Activated T-cell treated with anti-CD3 and anti-CD28 coated beads for 1 hour (primary cell): ENCODE data around the gene NT5DC1.
A peak's percentile ranks its signal among the peaks of the same experiment; 100 is the strongest.
"Not testable (repeated sequence)": the region's sequence is repeated elsewhere in the genome, so short reads cannot be mapped to it uniquely, and the experiment has no call there.

Experiments used
- DNase-seq: peaks from one replicate; pipeline ENCODE4 v3.0.0-alpha.2; 2020; ENCODE audit warnings: low read depth

Gene NT5DC1

DNA sequence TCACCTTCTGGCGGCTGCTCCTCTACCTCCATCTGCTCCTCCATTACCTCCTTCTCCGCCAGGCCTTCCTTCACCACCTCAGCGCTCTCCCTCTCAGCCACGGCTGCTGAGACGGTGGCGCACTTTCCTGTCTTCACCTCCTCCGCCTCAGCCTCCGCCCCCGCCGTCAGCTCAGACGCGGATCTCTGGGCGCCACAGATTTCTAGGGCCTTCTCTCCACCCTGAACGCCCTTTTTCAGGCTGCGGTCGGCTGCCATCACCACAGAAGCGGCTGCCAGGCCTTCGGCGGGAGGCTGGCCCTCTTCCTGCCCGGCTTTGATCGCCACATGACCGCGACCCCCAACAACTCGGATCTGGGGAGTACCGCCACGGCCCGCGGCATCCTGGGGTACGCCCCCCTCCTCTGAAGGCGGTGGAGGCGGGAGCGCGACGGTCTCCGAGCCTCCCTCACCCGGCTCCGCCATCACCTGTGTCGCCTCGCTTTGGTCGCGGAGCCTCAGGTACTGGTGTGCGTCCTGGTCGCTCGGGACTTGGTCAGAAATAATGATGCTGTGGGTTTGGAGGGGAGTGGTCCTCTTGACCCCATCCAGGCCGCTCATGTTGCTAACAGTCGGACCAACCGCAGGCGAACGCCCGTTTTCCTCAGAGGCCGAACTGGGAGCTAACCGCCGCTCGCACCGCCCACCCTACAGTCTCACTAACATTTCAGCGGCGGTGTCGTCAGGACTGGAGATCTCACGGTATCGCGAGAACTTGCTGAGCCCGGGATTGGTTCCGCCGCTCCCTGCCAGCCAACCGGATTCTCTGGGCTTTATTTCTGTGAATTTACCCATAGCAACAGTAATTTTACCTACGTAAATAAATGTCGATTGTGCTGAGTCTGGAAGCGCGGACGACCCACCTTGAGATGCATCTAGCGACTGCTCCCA lies 178.8 kb downstream of the NT5DC1 start, which contains the start of gene TSPYL1:
Gene TSPYL1, minus strand, starts transcription at position 699 of the 929 bp plus-strand sequence. Its CDS starts 100 bp downstream, at position 599.
- peak; percentile 88 for DNase-seq

DNA sequence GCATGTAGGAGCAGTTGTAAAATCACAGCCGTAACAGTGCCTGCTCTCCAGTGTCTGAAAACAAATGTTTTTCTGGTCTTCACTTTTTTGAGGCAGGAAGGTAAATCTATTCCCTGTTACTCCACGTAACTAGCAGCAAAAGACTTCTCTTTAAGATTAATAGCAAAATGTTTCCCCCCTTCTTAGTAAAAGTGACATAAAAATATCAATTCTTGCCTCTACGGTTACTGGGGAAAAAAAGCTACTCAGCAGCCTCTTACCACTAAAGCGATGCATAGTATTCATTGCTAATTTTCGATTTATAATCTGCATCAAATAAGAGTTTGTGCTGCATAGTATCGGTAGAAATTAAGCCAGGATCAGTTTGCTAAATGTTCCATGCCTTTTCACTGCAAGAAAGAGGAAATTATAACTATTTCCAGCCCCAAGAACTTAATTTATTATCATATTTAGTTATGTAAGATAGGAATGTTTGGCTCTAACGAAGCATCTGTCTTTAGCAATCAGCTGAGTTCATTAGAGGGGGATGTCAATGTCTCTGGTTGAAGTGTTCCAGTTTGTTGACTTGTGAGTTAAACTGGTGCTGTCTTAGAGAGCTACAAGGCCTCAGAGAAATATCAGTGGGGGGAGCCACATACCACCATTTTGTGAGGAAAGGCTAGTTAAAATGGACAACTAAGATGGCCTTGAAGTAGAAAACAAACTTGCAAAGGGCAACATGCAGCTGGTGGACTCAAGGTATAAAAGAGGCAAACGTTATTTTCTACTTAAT lies 179.7 kb downstream of the NT5DC1 start:
- DNase-seq = no peak

DNA sequence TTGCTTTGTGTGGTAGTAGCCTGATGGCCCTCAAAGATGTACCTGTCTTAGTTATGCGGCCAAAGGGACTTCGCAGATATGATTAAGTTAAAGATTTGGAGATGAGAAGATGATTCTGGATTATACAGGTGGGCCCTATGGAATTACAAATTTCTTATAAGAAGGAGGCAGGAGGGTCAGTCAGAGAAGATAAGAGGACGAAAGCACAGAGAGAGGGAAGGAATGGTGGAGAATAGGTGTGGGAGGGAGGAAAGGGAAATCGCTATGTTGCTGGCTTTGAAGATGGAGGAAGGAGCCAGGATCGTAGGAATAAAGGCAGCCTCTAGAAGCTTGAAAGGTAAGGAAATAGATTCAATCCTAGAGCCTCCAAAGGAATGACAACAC lies 180.3 kb downstream of the NT5DC1 start:
- DNase-seq = no peak

DNA sequence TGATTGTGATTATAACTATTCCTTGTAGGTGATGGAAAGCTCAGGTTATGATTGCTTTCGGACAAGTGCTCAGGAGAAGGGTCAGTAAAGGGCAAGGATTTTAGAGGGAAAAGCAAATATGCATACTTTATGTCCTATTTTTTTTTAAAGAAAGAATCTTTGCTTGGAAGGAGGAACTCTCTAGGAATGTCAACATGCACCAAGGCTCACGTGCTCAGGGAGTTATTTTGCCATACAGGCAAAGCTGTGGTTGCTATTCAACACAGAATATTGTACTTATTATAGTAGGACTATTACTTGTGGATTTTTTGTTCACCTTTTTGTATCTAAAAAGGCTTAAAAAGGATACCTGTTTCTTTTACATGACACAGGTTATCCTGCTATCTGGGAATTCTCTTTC lies 182.0 kb downstream of the NT5DC1 start:
- no peak for DNase-seq

DNA sequence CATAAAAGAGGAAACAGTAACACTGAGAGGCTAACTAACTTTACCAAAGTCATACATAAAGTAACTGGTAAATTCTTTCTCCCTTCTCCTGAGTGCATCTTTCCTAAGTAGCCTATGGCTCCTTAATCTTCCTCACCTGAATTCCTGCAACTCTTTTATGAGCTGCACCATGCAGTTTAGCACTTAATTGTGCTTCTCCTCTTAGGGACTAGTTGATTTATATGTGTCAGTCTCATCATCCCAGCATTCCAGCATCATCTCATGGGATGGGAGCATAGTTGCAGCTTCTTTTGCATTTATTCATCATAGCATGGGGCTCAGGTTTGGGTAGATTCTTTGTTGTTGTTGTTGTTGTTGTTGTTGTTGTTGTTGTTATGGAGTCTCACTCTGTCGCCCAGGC lies 182.5 kb downstream of the NT5DC1 start:
- no peak for DNase-seq

DNA sequence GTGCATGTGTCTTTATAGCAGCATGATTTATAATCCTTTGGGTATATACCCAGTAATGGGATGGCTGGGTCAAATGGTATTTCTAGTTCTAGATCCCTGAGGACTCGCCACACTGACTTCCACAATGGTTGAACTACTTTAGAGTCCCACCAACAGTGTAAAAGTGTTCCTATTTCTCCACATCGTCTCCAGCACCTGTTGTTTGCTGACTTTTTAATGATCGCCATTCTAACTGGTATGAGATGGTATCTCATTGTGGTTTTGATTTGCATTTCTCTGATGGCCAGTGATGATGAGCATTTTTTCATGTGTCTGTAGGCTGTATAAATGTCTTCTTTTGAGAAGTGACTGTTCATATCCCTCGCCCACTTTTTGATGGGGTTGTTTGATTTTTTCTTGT lies 184.3 kb downstream of the NT5DC1 start:
- not testable (repeated sequence) for DNase-seq

DNA sequence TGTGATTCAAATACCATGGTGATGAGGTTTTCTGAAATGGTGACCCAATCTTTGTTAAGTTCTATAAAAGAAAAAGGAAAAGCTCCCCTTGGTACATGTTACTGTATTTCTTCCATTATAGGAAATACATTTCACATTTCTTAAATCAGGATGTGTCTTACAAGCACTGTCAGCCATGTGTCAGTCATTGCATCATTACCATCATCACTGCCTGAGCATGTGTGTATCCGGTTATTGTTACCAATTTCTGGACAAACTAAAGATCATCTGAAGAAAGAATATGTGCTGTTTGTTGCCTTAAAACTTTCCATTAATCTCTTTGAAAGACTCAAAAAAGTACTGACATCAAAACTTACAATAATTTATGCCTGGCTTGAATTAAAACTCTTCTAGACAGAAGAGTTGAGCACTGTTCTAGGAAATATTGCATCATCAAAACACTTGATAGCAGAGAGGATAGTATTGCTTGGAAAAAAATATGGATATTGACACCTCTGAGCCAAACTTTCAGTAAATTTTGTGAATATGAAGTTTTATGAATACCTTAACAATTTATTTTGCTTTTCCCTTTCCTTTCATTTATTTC lies 186.2 kb downstream of the NT5DC1 start:
- no peak for DNase-seq

DNA sequence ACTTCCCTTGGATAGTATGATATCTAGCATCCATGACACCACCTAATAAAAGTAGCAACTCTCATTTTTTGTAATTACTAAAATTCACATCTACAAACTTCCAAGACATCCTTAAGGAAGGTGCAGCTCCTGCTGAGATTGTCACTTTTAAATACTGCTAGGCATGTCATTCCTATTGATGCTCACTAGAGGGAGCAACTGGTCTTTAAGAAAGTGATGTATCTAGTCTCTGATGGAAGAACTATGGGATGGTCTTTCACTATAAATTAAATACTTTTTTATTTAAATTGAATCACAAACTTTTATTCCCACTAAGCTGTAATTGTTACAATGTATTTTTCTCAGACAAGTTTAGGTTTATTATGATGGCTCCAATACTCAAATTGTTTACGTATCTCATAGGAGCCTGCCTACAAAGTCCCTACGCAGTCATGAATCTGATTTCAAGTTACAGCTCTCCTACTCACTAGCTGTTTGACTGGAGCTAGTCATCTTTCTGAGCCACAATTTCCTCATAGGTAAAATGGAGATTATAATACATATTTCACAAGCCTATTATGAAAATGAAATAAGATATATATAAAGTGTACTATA lies 187.1 kb downstream of the NT5DC1 start:
- DNase-seq = no peak

DNA sequence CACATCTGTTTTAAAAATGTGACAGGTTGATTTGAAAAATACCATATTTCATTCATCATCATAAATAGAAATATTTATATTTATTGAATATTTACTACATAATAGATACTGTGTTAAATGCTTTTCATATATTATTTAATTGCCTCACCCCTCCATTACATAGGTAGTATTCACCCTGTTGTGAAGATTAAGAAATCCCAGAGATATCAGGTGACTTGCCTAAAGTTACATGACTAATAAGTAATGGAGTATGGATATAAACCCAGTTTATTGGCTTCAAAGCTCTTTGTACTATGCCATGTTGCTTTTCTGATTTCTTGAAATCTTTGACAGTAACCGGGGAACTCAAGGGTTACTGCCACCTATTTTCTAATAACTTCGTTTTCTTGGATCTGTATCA lies 189.2 kb downstream of the NT5DC1 start:
- no peak for DNase-seq

DNA sequence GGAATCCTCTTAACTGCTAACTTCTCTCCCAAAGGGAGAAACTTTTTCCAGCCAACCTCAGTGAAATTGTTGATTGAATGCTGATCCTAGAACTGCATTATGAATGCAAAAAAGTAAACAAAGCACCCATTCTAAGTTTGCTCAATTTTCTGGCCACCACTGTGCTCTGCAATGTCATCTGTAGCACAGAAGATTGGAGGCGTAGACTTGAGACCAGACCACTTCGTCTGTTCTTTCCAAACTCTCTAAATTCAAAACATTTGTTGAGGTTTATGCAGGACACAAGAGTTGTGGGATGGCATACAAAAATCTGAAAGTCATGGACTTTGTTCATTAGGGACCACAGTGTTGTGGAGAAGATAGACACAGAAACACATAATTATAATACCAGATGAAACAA lies 190.1 kb downstream of the NT5DC1 start:
- DNase-seq = no peak

DNA sequence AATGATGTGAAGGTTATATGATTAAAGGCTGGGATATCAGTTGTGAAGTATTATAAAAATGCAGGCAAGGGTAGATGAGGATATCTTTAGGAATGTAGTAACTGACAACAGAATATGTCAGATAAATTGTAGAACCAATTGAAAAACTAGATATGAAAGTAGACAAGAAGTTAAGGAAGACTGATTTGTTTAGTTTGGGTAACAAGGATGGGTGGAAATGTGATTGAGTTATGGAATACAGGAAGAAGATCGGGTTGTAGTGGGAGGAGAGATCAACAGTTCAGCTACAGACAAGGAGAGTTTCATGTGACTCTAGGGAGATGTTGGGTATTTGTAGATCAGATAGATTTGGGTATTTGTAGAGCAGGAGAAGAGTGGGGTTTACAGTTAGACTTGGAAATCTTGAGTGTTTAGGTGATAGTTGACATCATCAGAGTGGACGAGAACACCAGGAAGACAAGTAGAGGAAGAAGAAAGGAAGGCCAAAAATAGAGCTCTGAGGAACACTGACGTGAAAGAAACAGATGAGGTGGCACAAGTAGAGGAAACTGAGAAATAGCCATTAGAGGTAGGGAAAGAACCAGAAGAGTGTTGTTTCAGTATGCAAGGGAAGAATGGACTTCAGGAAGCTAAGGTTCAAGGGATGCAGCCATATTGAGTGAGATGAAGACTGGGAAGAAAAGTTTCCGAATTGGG lies 191.2 kb downstream of the NT5DC1 start:
- no peak for DNase-seq

DNA sequence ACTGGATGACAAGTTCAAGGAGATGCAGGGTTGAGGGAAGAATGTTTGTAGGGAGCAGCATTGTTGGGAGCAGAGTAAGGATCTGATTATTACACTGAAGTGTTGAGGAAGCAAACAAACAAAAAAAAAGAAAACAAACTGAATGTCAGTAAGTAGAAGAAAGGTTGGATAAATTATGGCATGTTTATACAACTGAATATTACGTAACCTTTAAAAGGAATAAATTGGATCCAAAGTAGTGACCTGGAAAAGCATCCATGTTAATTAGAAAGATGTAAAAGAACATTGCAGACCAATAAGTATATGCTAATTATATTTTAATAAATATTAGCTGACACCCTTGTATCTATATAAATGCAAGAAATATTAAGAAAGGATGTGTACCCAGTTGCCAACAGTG lies 191.9 kb downstream of the NT5DC1 start:
- DNase-seq = no peak

DNA sequence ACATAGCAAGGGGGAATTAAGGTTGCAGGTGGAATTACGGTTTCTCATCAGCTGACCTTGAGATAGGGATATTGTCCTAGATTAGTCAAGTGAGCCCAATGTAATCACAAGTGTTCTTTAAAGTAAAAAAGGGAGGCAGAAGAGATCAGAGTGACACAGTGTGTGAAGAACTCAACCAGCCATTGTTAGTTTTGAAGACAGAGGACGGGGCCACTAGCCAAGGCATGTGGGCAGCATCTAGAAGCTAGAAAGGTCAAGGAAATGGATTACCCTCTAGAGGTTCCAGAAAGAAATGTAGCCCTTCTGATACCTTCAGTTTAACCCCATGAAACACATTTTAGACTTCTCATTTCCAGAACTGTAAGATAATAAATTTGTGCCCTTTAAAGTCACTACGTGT lies 197.6 kb downstream of the NT5DC1 start:
- DNase-seq = no peak

DNA sequence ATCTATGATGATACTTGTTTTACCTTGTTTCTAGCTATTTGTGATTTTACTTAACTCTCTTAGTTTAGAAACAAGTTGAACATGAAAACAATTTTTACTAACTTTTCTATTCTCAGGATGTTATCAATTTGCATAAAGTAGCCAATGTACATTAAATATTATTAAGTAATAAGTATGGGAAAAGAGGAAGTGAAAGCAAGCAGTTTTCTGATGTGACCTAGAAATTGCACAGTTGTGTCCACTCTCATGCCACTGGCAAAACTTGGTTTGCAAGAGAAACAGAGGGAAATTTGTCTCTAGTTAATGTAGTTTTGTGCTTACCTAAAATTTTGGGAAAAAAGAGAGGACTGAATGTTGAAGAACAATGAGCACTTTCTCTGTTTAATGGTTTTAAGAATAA lies 198.3 kb downstream of the NT5DC1 start:
- no peak for DNase-seq
